HCT116 (cell line): ENCODE results near the gene ARHGEF37. TPM values are rescaled to one million over a fixed set of nuclear protein-coding genes. Genes with fewer than 3 reads are reported as not detected.

Experiments
- ATAC-seq: fragments of 200-7000 bp; cut with Tn5 transposase; 2 replicates; pipeline ENCODE4 v1.9.1; 2020; ENCODE audit warnings: mild to moderate bottlenecking, moderate library complexity
- BruUV-seq: library from RNA; stranded (reverse); fragments of 400-500 nt; replicated peaks from 2 replicates; lab custom pipeline; 2021; lab: Mats Ljungman, UMichigan
- CTCF ChIA-PET: fragments of 300-600 bp; sonication (Branson Sonifier 250); formaldehyde crosslinking; loops from one replicate; lab custom pipeline; 2021; ENCODE audit warnings: antibody characterized with exemption; lab: Charles Lee
- POLR2A ChIA-PET: fragments of 300-600, 350-600 bp; sonication (Branson Sonifier 250); formaldehyde crosslinking; loops from one replicate; lab custom pipeline; 2021; ENCODE audit warnings: antibody characterized with exemption; lab: Charles Lee
- RAD21 ChIA-PET, 2 experiments: fragments of 300-600 bp; sonication (Branson Sonifier 250); formaldehyde crosslinking; loops; one replicate each; lab custom pipeline; 2023; ENCODE audit warnings: low total read pairs in 2 of 2; ENCODE audit not compliant: uncharacterized antibody in 2 of 2, unreplicated experiment in 2 of 2, low non-redundant PET in 1 of 2; lab: Charles Lee
- DNase-seq: peaks from one replicate; pipeline ENCODE4 v3.0.0-alpha.2; 2010; ENCODE audit warnings: low read depth, low spot score
- H2AFZ ChIP-seq: fragments of 200-600 bp; shearing (Covaris generic), sonication (generic); 2 replicates; pipeline ENCODE4 v1.6.1; 2017; ENCODE audit warnings: low read depth, mixed run types, mixed read lengths, antibody characterized with exemption, low read length; ENCODE audit not compliant: poor library complexity, severe bottlenecking
- H3K27ac ChIP-seq: 2 replicates; pipeline ENCODE4 v1.5.1; 2012; ENCODE audit warnings: low read depth, low read length
- H3K27me3 ChIP-seq: fragments of 200-600 bp; sonication (generic); 2 replicates; pipeline ENCODE4 v1.6.1; 2016; ENCODE audit warnings: mixed run types, low read length, mixed read lengths; ENCODE audit not compliant: insufficient read depth
- H3K36me3 ChIP-seq, 2 experiments: fragments of 200-500 bp in 1 of 2; fragments of 200-600 bp in 1 of 2; sonication (Bioruptor generic) in 1 of 2; sonication (generic) in 1 of 2; 2 replicates each; pipeline versions ENCODE4 v1.5.1 to v1.6.1; 2014 to 2016; ENCODE audit warnings: low read length in 2 of 2, inconsistent platforms in 1 of 2, mixed read lengths in 1 of 2, mixed run types in 1 of 2; ENCODE audit not compliant: insufficient read depth in 2 of 2, control insufficient read depth in 1 of 2
- H3K4me1 ChIP-seq, 2 experiments: fragments of 200-600 bp in 1 of 2; sonication (generic) in 1 of 2; 2 replicates each; pipeline versions ENCODE4 v1.5.1 to v1.6.1; 2012 to 2017; ENCODE audit warnings: low read length in 2 of 2, inconsistent platforms in 1 of 2, mild to moderate bottlenecking in 1 of 2, mixed read lengths in 1 of 2, mixed run types in 1 of 2, moderate library complexity in 1 of 2; ENCODE audit not compliant: insufficient read depth in 2 of 2, control insufficient read depth in 1 of 2
- H3K4me2 ChIP-seq: fragments of 200-600 bp; sonication (generic); 2 replicates; pipeline ENCODE4 v1.6.1; 2017; ENCODE audit warnings: mixed run types, low read length, mixed read lengths
- H3K4me3 ChIP-seq, 2 experiments: fragments of 200-600 bp in 1 of 2; sonication (generic) in 1 of 2; replicated peaks in 1 of 2; 2 replicates each; pipeline ENCODE4 v1.5.1; 2011 to 2016; ENCODE audit warnings: low read length in 2 of 2, control low read depth in 1 of 2, low read depth in 1 of 2, mild to moderate bottlenecking in 1 of 2, mixed read lengths in 1 of 2, mixed run types in 1 of 2
- H3K79me2 ChIP-seq: fragments of 200-600 bp; sonication (generic); 2 replicates; pipeline ENCODE4 v1.6.1; 2017; ENCODE audit warnings: mild to moderate bottlenecking, mixed run types, low read length, moderate library complexity, mixed read lengths; ENCODE audit not compliant: insufficient read depth
- H3K9ac ChIP-seq: fragments of 200-600 bp; sonication (generic); 2 replicates; pipeline ENCODE4 v1.6.1; 2016; ENCODE audit warnings: low read length, mixed read lengths
- H3K9me2 ChIP-seq: fragments of 200-600 bp; sonication (generic), shearing (Covaris generic); 2 replicates; pipeline ENCODE4 v1.6.1; 2017; ENCODE audit warnings: mixed run types, mild to moderate bottlenecking, moderate library complexity; ENCODE audit not compliant: insufficient read depth
- H3K9me3 ChIP-seq, 2 experiments: fragments of 200-500 bp in 1 of 2; fragments of 200-600 bp in 1 of 2; sonication (Bioruptor generic) in 1 of 2; sonication (generic) in 1 of 2; 2 replicates each; pipeline ENCODE4 v1.6.1; 2014 to 2017; ENCODE audit warnings: low read length in 2 of 2, mixed read lengths in 2 of 2, inconsistent platforms in 1 of 2, low read depth in 1 of 2, mild to moderate bottlenecking in 1 of 2, mixed run types in 1 of 2, moderate library complexity in 1 of 2; ENCODE audit not compliant: control insufficient read depth in 1 of 2, insufficient read depth in 1 of 2
- H4K20me1 ChIP-seq: fragments of 200-600 bp; sonication (generic), shearing (Covaris generic); 2 replicates; pipeline ENCODE4 v1.6.1; 2017; ENCODE audit warnings: mixed run types, mild to moderate bottlenecking, moderate library complexity; ENCODE audit not compliant: insufficient read depth
- CBX3 ChIP-seq: IDR thresholded peaks from 2 replicates; pipeline ENCODE4 v1.6.1; 2012; ENCODE audit warnings: low read depth
- EZH2phosphoT487 ChIP-seq: fragments of 200-600 bp; IDR thresholded peaks from 2 replicates; pipeline ENCODE4 v1.6.1; 2018; ENCODE audit warnings: antibody characterized with exemption, borderline replicate concordance
- JUND ChIP-seq: IDR thresholded peaks from 2 replicates; pipeline ENCODE4 v1.6.1; 2012
- POLR2AphosphoS5 ChIP-seq: IDR thresholded peaks from 2 replicates; pipeline ENCODE4 v1.6.1; 2011; ENCODE audit warnings: mild to moderate bottlenecking, low read depth, low read length, moderate library complexity
- RAD21 ChIP-seq: IDR thresholded peaks from 2 replicates; pipeline ENCODE4 v1.6.1; 2012; ENCODE audit warnings: low read depth, mild to moderate bottlenecking
- YY1 ChIP-seq: IDR thresholded peaks from 2 replicates; pipeline ENCODE4 v1.6.1; 2011; ENCODE audit warnings: low read length, low read depth, moderate library complexity, mild to moderate bottlenecking; ENCODE audit not compliant: insufficient replicate concordance; ENCODE audit errors: extremely low read depth
- ZFX ChIP-seq: fragments of 450-650 bp; IDR thresholded peaks from 2 replicates; pipeline ENCODE4 v1.6.1; 2017
- intact Hi-C: fragments of 100-400 bp; cut with micrococcal nuclease; formaldehyde crosslinking; loops from 2 replicates; pipeline ENCODE4 v1.10.0; 2022
- total RNA-seq: library from RNA; stranded (reverse); gene quantifications from one replicate; pipeline ENCODE4 v1.2.1, GENCODE V29; 2021; ENCODE audit not compliant: unreplicated experiment
- TF ChIP-seq, protein P1 (sequence below): IDR thresholded peaks from 2 replicates; pipeline ENCODE4 v1.6.1; 2011; ENCODE audit warnings: mild to moderate bottlenecking, low read length, moderate library complexity; ENCODE audit not compliant: insufficient replicate concordance; ENCODE audit errors: extremely low read depth
- TF ChIP-seq, protein P2 (sequence below): IDR thresholded peaks from 2 replicates; pipeline ENCODE4 v1.6.1; 2012

ARHGEF37 gene
- total RNA-seq, 1 experiment from 2014 or later, result 7.0 TPM

DNA sequence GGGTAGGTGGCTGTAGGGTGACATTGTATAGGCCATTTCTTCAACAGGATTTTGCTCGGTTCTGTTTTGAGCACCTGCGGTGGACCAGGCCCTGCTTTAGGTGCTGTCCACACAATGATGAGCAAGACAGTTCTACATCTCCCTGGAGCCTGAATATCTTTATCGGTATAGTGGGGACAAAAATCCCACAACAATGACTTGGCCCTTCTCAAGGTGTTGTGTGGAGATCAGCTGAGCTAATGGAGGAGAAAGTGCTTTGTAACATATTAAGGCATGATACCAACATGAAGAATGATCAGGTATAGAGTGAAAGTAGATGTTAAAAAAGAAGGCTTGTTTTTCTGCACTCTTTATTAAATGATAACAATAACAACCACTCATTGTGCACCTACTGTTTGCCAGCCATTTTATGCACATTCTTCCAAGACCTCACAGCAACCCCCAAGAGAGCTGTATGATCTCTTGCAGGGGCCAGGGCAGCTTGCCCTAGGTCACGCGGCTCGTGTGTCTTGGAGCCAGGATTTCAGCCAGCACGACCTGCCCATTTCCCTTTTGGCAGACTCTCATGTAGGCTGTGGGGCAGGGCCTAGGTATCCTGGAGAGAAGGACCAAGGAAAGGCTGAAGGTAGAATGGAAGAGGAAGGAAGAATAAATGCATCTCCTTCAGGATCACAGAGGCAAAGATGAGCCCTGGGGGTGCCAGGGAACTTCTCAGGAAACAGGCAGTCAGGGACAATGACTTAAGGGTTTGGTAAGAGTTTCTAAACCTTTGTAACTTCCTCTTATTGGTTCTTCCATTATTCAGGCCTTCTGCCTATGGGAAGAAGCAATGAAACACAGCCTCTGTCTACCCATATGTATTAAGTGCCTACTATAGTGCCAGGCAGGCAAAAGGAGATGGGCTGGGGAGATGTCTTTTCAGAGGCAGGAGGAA lies 98.8 kb downstream of the ARHGEF37 start:
- RAD21 ChIA-PET, result no interaction called here
- Histone ChIP-seq H4K20me1 (no peaks in the 10 kb centered on the region), H3K9ac (no peak overlapping the region), H3K4me2 (no peak overlapping the region), H2AFZ (no peak overlapping the region), H3K27ac (no peak overlapping the region), H3K4me3 (no peak overlapping the region), H3K27me3 (0 out of 2 replicates have a peak, but pooled peaks cover 11% of the 10 kb centered on the region), H3K79me2 (no peaks in the 10 kb centered on the region), H3K36me3 (no peaks in the 10 kb centered on the region), H3K4me1 (no peaks in the 10 kb centered on the region), H3K9me2 (no peaks in the 10 kb centered on the region), H3K9me3 (no peaks in the 10 kb centered on the region)
- TF ChIP-seq YY1, result no peak
- TF ChIP-seq POLR2AphosphoS5, result no peak
- no peak for TF ChIP-seq RAD21
- no peak for TF ChIP-seq ZFX
- TF ChIP-seq, protein P1, sequence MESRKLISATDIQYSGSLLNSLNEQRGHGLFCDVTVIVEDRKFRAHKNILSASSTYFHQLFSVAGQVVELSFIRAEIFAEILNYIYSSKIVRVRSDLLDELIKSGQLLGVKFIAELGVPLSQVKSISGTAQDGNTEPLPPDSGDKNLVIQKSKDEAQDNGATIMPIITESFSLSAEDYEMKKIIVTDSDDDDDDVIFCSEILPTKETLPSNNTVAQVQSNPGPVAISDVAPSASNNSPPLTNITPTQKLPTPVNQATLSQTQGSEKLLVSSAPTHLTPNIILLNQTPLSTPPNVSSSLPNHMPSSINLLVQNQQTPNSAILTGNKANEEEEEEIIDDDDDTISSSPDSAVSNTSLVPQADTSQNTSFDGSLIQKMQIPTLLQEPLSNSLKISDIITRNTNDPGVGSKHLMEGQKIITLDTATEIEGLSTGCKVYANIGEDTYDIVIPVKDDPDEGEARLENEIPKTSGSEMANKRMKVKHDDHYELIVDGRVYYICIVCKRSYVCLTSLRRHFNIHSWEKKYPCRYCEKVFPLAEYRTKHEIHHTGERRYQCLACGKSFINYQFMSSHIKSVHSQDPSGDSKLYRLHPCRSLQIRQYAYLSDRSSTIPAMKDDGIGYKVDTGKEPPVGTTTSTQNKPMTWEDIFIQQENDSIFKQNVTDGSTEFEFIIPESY, result no peak
- no peak for TF ChIP-seq JUND
- TF ChIP-seq, protein P2, sequence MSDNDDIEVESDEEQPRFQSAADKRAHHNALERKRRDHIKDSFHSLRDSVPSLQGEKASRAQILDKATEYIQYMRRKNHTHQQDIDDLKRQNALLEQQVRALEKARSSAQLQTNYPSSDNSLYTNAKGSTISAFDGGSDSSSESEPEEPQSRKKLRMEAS, result no peak
- no peak for TF ChIP-seq EZH2phosphoT487
- TF ChIP-seq CBX3, result no peak
- no TSS peak for BruUV-seq
- ATAC-seq (no peak), DNase-seq (no peak)
- CTCF ChIA-PET, result interaction anchor here (2.9 kb wide), 1 partner anchor 13 kb away, joined by 12 read pairs; no protein-coding TSS in a partner anchor
- POLR2A ChIA-PET, result no interaction called here
- intact Hi-C loops, result no loop called here
